Measurements from ENCODE around the gene TAF4B. TPM values are rescaled to one million over a fixed set of nuclear protein-coding genes. Genes with fewer than 3 reads are reported as not detected.

The TAF4B gene
- total RNA-seq, 1 experiment from 2014 or later: 2.0 TPM

- Histone ChIP-seq H3K4me3 (ENCODE audit: low read depth, low read length, poor library complexity, severe bottlenecking) (no peak overlapping the region), H3K9me3 (ENCODE audit: low read depth, low read length, poor library complexity, severe bottlenecking) (no peaks in the 10 kb centered on the region), H3K27ac (ENCODE audit: low read depth, low read length, poor library complexity, severe bottlenecking) (no peak overlapping the region), H3K36me3 (ENCODE audit: insufficient read depth, low read length, poor library complexity, severe bottlenecking) (no peaks in the 10 kb centered on the region), H3K27me3 (replicated peaks; ENCODE audit: insufficient read depth, low read depth, low read length, poor library complexity) (no peaks in the 10 kb centered on the region), H3K4me1 (ENCODE audit: insufficient read depth, low read length, poor library complexity, severe bottlenecking) (no peaks in the 10 kb centered on the region)
- no peak for TF ChIP-seq CTCF (conservative IDR thresholded peaks at IDR 0.05; ENCODE audit: low read depth, low read length)
- TF ChIP-seq EZH2 (IDR thresholded peaks at IDR 0.05; ENCODE audit: borderline replicate concordance, low read depth, low read length, poor library complexity, severe bottlenecking): no peak
- intact Hi-C loops (cut with micrococcal nuclease; ENCODE audit: unreplicated experiment): no loop called here
- DNase-seq (ENCODE audit: low spot score): no peak
- POLR2A ChIA-PET (ENCODE audit: low non-redundant PET): no interaction called here
- CTCF ChIA-PET: no interaction called here
- no TSS peak for BruUV-seq (replicated peaks)
Measured at GRCh38 chr18:26206488-26206887, 19.8 kb upstream of the TAF4B start.

- H3K36me3 ChIP-seq (ENCODE audit: insufficient read depth, low read length, poor library complexity, severe bottlenecking): no peaks in the 10 kb centered on the region
- no peaks in the 10 kb centered on the region for H3K27me3 ChIP-seq (replicated peaks; ENCODE audit: insufficient read depth, low read depth, low read length, poor library complexity)
- TF ChIP-seq EZH2 (IDR thresholded peaks at IDR 0.05; ENCODE audit: borderline replicate concordance, low read depth, low read length, poor library complexity, severe bottlenecking): no peak
- no peak for TF ChIP-seq CTCF (conservative IDR thresholded peaks at IDR 0.05; ENCODE audit: low read depth, low read length)
- POLR2A ChIA-PET (ENCODE audit: low non-redundant PET): no interaction called here
- no peak overlapping the region for H3K27ac ChIP-seq (ENCODE audit: low read depth, low read length, poor library complexity, severe bottlenecking)
- CTCF ChIA-PET: no interaction called here
- H3K4me3 ChIP-seq (ENCODE audit: low read depth, low read length, poor library complexity, severe bottlenecking): no peak overlapping the region
- no peaks in the 10 kb centered on the region for H3K9me3 ChIP-seq (ENCODE audit: low read depth, low read length, poor library complexity, severe bottlenecking)
- no peak for DNase-seq (ENCODE audit: low spot score)
- intact Hi-C loops (cut with micrococcal nuclease; ENCODE audit: unreplicated experiment): no loop called here
- H3K4me1 ChIP-seq (ENCODE audit: insufficient read depth, low read length, poor library complexity, severe bottlenecking): no peaks in the 10 kb centered on the region
- BruUV-seq (replicated peaks): no TSS peak
Measured at GRCh38 chr18:26207937-26208336, 18.3 kb upstream of the TAF4B start.

- no peak for DNase-seq (ENCODE audit: low spot score)
- BruUV-seq (replicated peaks): no TSS peak
- intact Hi-C loops (cut with micrococcal nuclease; ENCODE audit: unreplicated experiment): no loop called here
- H3K36me3 ChIP-seq (ENCODE audit: insufficient read depth, low read length, poor library complexity, severe bottlenecking): no peaks in the 10 kb centered on the region
- CTCF ChIA-PET: no interaction called here
- H3K4me1 ChIP-seq (ENCODE audit: insufficient read depth, low read length, poor library complexity, severe bottlenecking): no peaks in the 10 kb centered on the region
- no peaks in the 10 kb centered on the region for H3K9me3 ChIP-seq (ENCODE audit: low read depth, low read length, poor library complexity, severe bottlenecking)
- TF ChIP-seq CTCF (conservative IDR thresholded peaks at IDR 0.05; ENCODE audit: low read depth, low read length) (no peak), EZH2 (IDR thresholded peaks at IDR 0.05; ENCODE audit: borderline replicate concordance, low read depth, low read length, poor library complexity, severe bottlenecking) (no peak)
- POLR2A ChIA-PET (ENCODE audit: low non-redundant PET): no interaction called here
- H3K27me3 ChIP-seq (replicated peaks; ENCODE audit: insufficient read depth, low read depth, low read length, poor library complexity): no peaks in the 10 kb centered on the region
- no peak overlapping the region for H3K4me3 ChIP-seq (ENCODE audit: low read depth, low read length, poor library complexity, severe bottlenecking)
- H3K27ac ChIP-seq (ENCODE audit: low read depth, low read length, poor library complexity, severe bottlenecking): no peak overlapping the region
Measured at GRCh38 chr18:26208977-26209376, 17.3 kb upstream of the TAF4B start.

Measured in A673 (cell line).